NCI-H2107 treated with DMSO at 0.1 percent for 48 hours (cell line): ENCODE measurements around the gene USP3.
"Not testable (repeated sequence)": the region's sequence is repeated elsewhere in the genome, so short reads cannot be mapped to it uniquely, and the experiment has no call there.

Source experiments
- DNase-seq: peaks from one replicate; lab custom pipeline; 2025; ENCODE audit not compliant: unreplicated experiment; lab: John Stamatoyannopoulos, UW

The USP3 gene

DNA sequence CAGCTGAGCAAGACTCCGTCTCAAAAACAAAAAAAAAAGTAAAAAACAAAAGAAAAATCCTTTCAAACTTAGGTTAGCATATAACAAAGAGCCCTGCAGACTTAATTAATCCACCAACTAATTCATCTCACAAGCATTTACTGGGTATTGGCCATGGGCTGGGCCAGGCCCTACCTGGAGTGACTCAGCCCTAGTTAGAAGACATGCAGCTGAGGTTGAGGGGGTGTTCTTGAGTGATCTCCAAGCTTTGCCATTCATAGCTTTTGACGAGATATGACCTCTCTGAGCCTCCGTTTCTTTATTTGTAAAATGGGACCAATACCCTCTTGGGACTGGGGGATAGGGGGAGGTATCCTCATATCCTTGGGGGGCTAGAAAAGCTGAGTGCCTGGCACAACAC lies 100.6 kb downstream of the USP3 start:
- DNase-seq: no peak

DNA sequence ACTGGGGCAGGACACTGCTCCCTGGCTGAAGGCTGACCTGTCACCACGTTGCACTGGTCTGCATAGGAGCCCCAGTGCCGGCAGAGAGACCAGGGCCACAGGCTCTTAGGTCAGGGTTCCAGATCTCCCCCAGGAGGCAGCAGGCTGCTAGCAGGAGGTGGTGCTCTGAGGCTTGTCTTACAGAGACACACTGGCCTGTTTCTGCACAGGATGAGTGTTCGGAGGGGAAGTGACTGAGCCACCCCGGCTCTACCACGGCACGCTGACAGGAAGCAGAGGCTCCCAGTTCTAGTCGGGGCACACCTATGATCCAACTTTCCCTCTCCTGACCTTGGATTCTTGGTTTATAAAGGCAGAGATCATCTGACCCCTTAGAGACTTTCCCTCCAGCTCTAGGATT lies 101.4 kb downstream of the USP3 start:
- DNase-seq: no peak

DNA sequence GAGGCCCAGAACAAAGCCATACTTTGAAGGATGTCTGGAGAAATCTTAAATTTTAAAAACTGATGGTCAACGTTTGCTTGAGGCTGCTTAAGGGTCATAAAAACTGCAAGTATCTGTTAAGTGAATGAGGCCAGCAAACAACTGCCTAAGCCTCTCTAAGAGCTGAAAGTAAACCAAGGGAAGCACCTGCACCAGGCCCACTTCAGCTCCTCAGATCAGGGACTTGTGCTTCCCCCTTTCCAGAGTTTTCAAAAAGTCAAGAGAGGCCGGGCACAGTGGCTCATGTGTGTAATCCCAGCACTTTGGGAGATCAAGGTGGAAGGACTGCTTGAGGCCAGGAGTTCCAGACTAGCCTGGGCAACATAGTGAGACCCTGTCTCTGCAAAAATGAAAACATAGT lies 101.9 kb downstream of the USP3 start:
- no peak for DNase-seq

- no peak for DNase-seq
These were observed 104.6 kb downstream of the USP3 start for GRCh38 chr15:63608989-63609388.

DNA sequence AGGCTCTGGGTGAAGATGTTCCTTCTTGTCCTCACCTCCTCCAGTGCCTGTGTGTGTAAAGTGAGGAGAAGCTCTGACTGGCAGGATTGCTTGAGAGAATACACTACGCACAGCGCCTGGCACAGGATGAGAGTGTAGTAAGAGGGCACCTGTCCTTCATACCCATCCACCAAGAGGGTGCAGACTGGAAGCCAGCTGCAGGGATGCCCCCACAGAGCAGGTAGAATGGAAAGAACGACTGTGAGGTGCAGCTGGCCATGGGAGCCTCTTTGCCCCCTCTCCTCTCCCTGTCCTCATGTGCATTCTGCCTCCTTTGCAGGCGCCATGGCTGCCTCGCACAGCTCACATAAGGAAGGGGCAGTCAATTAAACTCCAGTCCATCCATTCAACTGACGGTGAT lies 105.1 kb downstream of the USP3 start:
- DNase-seq: no peak

- peak; percentile 67 for DNase-seq
These were observed 105.9 kb downstream of the USP3 start for GRCh38 chr15:63610209-63610841.

DNA sequence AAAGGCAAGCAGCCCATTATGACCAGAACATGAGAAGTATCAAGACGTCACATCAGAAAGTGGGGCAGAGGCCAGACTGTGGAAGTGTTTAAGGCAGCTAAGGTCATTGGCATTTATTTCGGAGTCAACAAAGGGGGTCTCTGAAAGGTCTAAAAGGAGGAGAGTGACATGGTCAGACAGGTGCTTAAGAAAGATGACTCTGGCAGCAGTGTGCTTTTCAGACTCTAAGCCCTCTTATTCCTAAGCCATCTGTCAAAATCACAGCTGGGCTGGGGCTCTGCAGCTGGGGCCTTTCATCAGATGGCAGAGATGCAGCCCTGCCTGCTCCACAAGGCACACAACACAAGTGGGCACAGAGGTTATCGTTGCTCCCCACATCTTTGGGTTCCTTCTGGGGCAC lies 106.8 kb downstream of the USP3 start:
- DNase-seq: no peak

GRCh38 chr15:63612300-63612699 lies 107.9 kb downstream of the USP3 start:
- DNase-seq: no peak

- DNase-seq: no peak
These were observed 111.5 kb downstream of the USP3 start for GRCh38 chr15:63615935-63616334.

- DNase-seq: not testable (repeated sequence)
These were observed 112.8 kb downstream of the USP3 start for GRCh38 chr15:63617147-63617546.

DNA sequence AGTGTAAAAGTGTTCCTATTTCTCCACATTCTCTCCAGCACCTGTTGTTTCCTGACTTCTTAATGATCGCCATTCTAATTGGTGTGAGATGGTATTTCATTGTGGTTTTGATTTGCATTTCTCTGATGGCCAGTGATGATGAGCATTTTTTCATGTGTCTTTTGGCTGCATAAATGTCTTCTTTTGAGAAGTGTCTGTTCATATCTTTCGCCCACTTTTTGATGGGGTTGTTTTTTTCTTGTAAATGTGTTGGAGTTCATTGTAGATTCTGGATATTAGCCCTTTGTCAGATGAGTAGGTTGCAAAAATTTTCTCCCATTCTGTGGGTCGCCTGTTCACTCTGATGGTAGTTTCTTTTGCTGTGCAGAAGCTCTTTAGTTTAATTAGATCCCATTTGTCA lies 113.2 kb downstream of the USP3 start:
- not testable (repeated sequence) for DNase-seq

DNA sequence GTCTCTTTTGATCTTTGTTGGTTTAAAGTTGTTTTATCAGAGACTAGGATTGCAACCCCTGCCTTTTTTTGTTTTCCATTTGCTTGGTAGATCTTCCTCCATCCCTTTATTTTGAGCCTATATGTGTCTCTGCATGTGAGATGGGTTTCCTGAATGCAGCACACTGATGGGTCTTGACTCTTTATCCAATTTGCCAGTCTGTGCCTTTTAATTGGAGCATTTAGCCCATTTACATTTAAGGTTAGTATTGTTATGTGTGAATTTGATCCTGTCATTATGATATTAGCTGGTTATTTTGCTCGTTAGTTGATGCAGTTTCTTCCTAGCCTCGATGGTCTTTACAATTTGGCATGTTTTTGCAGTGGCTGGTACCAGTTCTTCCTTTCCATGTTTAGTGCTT lies 116.4 kb downstream of the USP3 start:
- not testable (repeated sequence) for DNase-seq

GRCh38 chr15:63623232-63623969 lies 119.0 kb downstream of the USP3 start:
- DNase-seq: no peak

- no peak for DNase-seq
These were observed 122.6 kb downstream of the USP3 start for GRCh38 chr15:63626955-63627354.

GRCh38 chr15:63628123-63628822 lies 123.9 kb downstream of the USP3 start:
- no peak for DNase-seq

- DNase-seq: no peak
These were observed 125.8 kb downstream of the USP3 start for GRCh38 chr15:63630036-63630751.

DNA sequence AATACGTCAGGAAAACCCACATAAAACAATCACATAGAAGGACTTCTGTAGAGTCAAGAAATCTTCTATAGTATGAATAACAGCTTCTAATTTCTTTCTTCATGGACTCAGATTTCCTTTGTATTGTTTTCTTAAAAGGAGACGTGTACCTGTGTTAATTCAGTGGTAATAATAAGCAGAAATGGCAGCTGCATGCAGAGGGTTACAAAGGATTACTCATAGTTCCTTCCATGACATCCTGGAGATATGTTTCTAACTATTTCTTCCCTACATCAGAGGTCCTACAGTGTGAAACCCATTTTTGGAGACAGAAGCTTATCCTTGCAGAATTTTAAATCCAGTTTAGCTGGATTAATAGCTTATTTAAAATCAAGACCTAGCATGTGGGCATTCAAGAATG lies 128.9 kb downstream of the USP3 start:
- DNase-seq: no peak

- DNase-seq: no peak
These were observed 129.8 kb downstream of the USP3 start for GRCh38 chr15:63634154-63634553.

- no peak for DNase-seq
These were observed 132.2 kb downstream of the USP3 start for GRCh38 chr15:63636518-63637061.

- no peak for DNase-seq
These were observed 134.4 kb downstream of the USP3 start for GRCh38 chr15:63638839-63639238.

DNA sequence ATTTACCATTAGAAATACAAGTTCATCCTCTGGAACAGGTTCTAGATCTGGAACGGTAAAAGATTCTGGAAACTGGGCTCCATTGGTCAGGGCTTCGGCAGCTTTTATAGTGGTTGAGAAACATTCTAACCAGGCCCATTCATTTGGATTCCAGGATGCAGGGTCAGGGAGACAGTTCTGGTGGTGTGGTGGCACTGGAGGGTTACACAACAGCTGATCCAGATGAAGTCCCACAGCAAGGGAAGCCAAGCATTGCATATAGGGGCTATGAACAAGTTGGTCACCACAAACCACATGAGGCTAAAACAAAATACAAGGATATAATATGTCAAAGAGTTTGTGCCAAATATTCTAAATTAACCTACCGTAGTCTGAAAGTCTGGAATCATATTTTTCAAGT lies 135.8 kb downstream of the USP3 start:
- DNase-seq: no peak
